HK-2 (cell line): ENCODE data around the gene APBB2.
A peak's percentile ranks its signal among the peaks of the same experiment; 100 is the strongest.
"Not testable (repeated sequence)": the region's sequence is repeated elsewhere in the genome, so short reads cannot be mapped to it uniquely, and the experiment has no call there.

Source experiments
- DNase-seq: peaks from one replicate; pipeline ENCODE4 v3.0.0-alpha.2; 2018; ENCODE audit not compliant: unreplicated experiment

The APBB2 gene

GRCh38 chr4:41015016-41015675, 199.2 kb downstream of the APBB2 start:
- DNase-seq: no peak

- no peak for DNase-seq
These were observed 200.2 kb downstream of the APBB2 start for GRCh38 chr4:41014158-41014557.

GRCh38 chr4:41013746-41014145, 200.6 kb downstream of the APBB2 start:
- no peak for DNase-seq

GRCh38 chr4:41012911-41013310, 201.4 kb downstream of the APBB2 start:
- no peak for DNase-seq

GRCh38 chr4:41012293-41012692, 202.0 kb downstream of the APBB2 start:
- DNase-seq: no peak

GRCh38 chr4:41009411-41009810, 204.9 kb downstream of the APBB2 start:
- DNase-seq: no peak

- DNase-seq: no peak
These were observed 208.2 kb downstream of the APBB2 start for GRCh38 chr4:41006141-41006540.

- no peak for DNase-seq
These were observed 212.0 kb downstream of the APBB2 start for GRCh38 chr4:41002309-41002708.

- DNase-seq: no peak
These were observed 214.0 kb downstream of the APBB2 start for GRCh38 chr4:41000356-41000755.

- peak; percentile 44 for DNase-seq
These were observed 215.5 kb downstream of the APBB2 start for GRCh38 chr4:40998675-40999358.

GRCh38 chr4:40995850-40996249, 218.5 kb downstream of the APBB2 start:
- no peak for DNase-seq

GRCh38 chr4:40994321-40994720, 220.0 kb downstream of the APBB2 start:
- peak; percentile 67 for DNase-seq

GRCh38 chr4:40993296-40993693, 221.0 kb downstream of the APBB2 start:
- not testable (repeated sequence) for DNase-seq

- DNase-seq: peak; percentile 60
These were observed 221.7 kb downstream of the APBB2 start for GRCh38 chr4:40992472-40993295.

- no peak for DNase-seq
These were observed 222.4 kb downstream of the APBB2 start for GRCh38 chr4:40991908-40992307.

GRCh38 chr4:40990899-40991265, 223.5 kb downstream of the APBB2 start:
- DNase-seq: no peak

- peak; percentile 58 for DNase-seq
These were observed 224.0 kb downstream of the APBB2 start for GRCh38 chr4:40990236-40990898.

- DNase-seq: no peak
These were observed 227.2 kb downstream of the APBB2 start for GRCh38 chr4:40987151-40987550.

GRCh38 chr4:40986375-40986774, 228.0 kb downstream of the APBB2 start:
- DNase-seq: no peak

GRCh38 chr4:40984051-40984450, 230.3 kb downstream of the APBB2 start:
- no peak for DNase-seq

GRCh38 chr4:40980318-40980883, 233.9 kb downstream of the APBB2 start:
- DNase-seq: no peak

- no peak for DNase-seq
These were observed 235.8 kb downstream of the APBB2 start for GRCh38 chr4:40978548-40978947.
